Hematopoietic multipotent progenitor cell treated with erythropoietin and hydrocortisone succinate and interleukin-3 and kit ligand, for 6 days (in vitro differentiated cells): Measurements from ENCODE around the gene COMMD10.
A peak's percentile ranks its signal among the peaks of the same experiment; 100 is the strongest.

Source experiments
- DNase-seq: peaks from one replicate; pipeline ENCODE4 v3.0.0-alpha.2; 2015

The COMMD10 gene

GRCh38 chr5:116225281-116225922 lies 140.6 kb downstream of the COMMD10 start:
- DNase-seq = peak; percentile 50

- no peak for DNase-seq
Observed at GRCh38 chr5:116229131-116229689, 144.4 kb downstream of the COMMD10 start.

GRCh38 chr5:116231288-116231687 lies 146.5 kb downstream of the COMMD10 start:
- no peak for DNase-seq

- DNase-seq = no peak
Observed at GRCh38 chr5:116234681-116235080, 149.9 kb downstream of the COMMD10 start.

GRCh38 chr5:116237917-116238500 lies 153.2 kb downstream of the COMMD10 start:
- peak; percentile 28 for DNase-seq

GRCh38 chr5:116242343-116242742 lies 157.5 kb downstream of the COMMD10 start:
- no peak for DNase-seq

- no peak for DNase-seq
Observed at GRCh38 chr5:116248432-116248831, 163.6 kb downstream of the COMMD10 start.

- no peak for DNase-seq
Observed at GRCh38 chr5:116249648-116250047, 164.8 kb downstream of the COMMD10 start.

- DNase-seq = no peak
Observed at GRCh38 chr5:116256717-116257116, 171.9 kb downstream of the COMMD10 start.

- no peak for DNase-seq
Observed at GRCh38 chr5:116265471-116265870, 180.6 kb downstream of the COMMD10 start.

- no peak for DNase-seq
Observed at GRCh38 chr5:116271446-116272025, 186.7 kb downstream of the COMMD10 start.

GRCh38 chr5:116272281-116272941 lies 187.6 kb downstream of the COMMD10 start:
- DNase-seq = no peak

GRCh38 chr5:116273448-116274242 lies 188.8 kb downstream of the COMMD10 start:
- DNase-seq = no peak

GRCh38 chr5:116274251-116274650 lies 189.4 kb downstream of the COMMD10 start:
- DNase-seq = no peak

- DNase-seq = no peak
Observed at GRCh38 chr5:116275282-116275681, 190.5 kb downstream of the COMMD10 start.

GRCh38 chr5:116276952-116277351 lies 192.1 kb downstream of the COMMD10 start:
- no peak for DNase-seq

- DNase-seq = no peak
Observed at GRCh38 chr5:116280149-116280803, 195.5 kb downstream of the COMMD10 start.

- no peak for DNase-seq
Observed at GRCh38 chr5:116281309-116281708, 196.5 kb downstream of the COMMD10 start.

- DNase-seq = no peak
Observed at GRCh38 chr5:116288524-116288923, 203.7 kb downstream of the COMMD10 start.

GRCh38 chr5:116289276-116289675 lies 204.5 kb downstream of the COMMD10 start:
- DNase-seq = peak; percentile 30

GRCh38 chr5:116291271-116291670 lies 206.4 kb downstream of the COMMD10 start:
- DNase-seq = no peak

GRCh38 chr5:116292321-116292720 lies 207.5 kb downstream of the COMMD10 start:
- DNase-seq = no peak
